Right lung (tissue), 5 donors: Measurements from ENCODE around the gene F7. TPM values are rescaled to one million over a fixed set of nuclear protein-coding genes. Genes with fewer than 3 reads are reported as not detected.
"Not testable (repeated sequence)": the region's sequence is repeated elsewhere in the genome, so short reads cannot be mapped to it uniquely, and the experiment has no call there.

Experiments used
- DNase-seq, 2 donors: peaks; one replicate each; pipeline ENCODE4 v3.0.0-alpha.2; 2013
- polyA plus RNA-seq, 5 donors: library from polyadenylated mRNA; unstranded; fragments of 120-200 nt; gene quantifications; one replicate each; pipeline versions ENCODE4 v1.2.1 to v1.2.3, GENCODE V29; 2013; ENCODE audit warnings: inconsistent platforms in 1 of 5, low replicate concordance in 1 of 5; ENCODE audit not compliant: insufficient read length in 5 of 5, insufficient read depth in 1 of 5

F7 gene
- polyA plus RNA-seq, 5 donors, result 0.40 to 1.5 (median 0.89) TPM

- no peak for DNase-seq
Measured at GRCh38 chr13:113098162-113098732, 7.3 kb upstream of the F7 start.

GRCh38 chr13:113099142-113099541, 6.4 kb upstream of the F7 start:
- DNase-seq, result no peak

- DNase-seq, result not testable (repeated sequence)
Measured at GRCh38 chr13:113102302-113102701, 3.3 kb upstream of the F7 start.

- no peak for DNase-seq
Measured at GRCh38 chr13:113102727-113103126, 2.9 kb upstream of the F7 start.

GRCh38 chr13:113103646-113104045, 1.9 kb upstream of the F7 start:
- no peak for DNase-seq

- DNase-seq, result no peak
Measured at GRCh38 chr13:113105921-113106452, 396 bp downstream of the F7 start.

- no peak for DNase-seq
Measured at GRCh38 chr13:113106711-113107351, 1.2 kb downstream of the F7 start.

GRCh38 chr13:113108521-113108920, 2.9 kb downstream of the F7 start:
- DNase-seq, result not testable (repeated sequence)

- DNase-seq, result no peak
Measured at GRCh38 chr13:113109151-113110047, 3.8 kb downstream of the F7 start.

GRCh38 chr13:113110048-113110851, 4.7 kb downstream of the F7 start:
- no peak for DNase-seq

- no peak for DNase-seq
Measured at GRCh38 chr13:113110852-113111315, 5.3 kb downstream of the F7 start.

- DNase-seq, result not testable (repeated sequence)
Measured at GRCh38 chr13:113111821-113112220, 6.2 kb downstream of the F7 start.

- not testable (repeated sequence) for DNase-seq
Measured at GRCh38 chr13:113112475-113112874, 6.9 kb downstream of the F7 start.

- no peak for DNase-seq
Measured at GRCh38 chr13:113112893-113113845, 7.6 kb downstream of the F7 start.

GRCh38 chr13:113113846-113114271, 8.3 kb downstream of the F7 start:
- DNase-seq, result no peak

- DNase-seq, result no peak
Measured at GRCh38 chr13:113114511-113115362, 9.1 kb downstream of the F7 start.

GRCh38 chr13:113115363-113116205, 10.0 kb downstream of the F7 start:
- DNase-seq, result no peak

- no peak for DNase-seq
Measured at GRCh38 chr13:113116206-113116800, 10.7 kb downstream of the F7 start.
